ENCODE data around the gene PDXK. TPM values are rescaled to one million over a fixed set of nuclear protein-coding genes. Genes with fewer than 3 reads are reported as not detected.

PDXK gene
- total and polyA plus RNA-seq, 7 experiments from 2014 or later, result 27.8 to 103 (median 74.2) TPM

- H3K27me3 ChIP-seq (ENCODE audit: control insufficient read depth in 2 of 2, insufficient read depth in 2 of 2, low read length in 2 of 2), result no peaks in the 10 kb centered on the region
- no peaks in the 10 kb centered on the region for H3K27me3 Mint-ChIP-seq
- peaks cover 24 to 62% (median 41%) of the 10 kb centered on the region in 7 donors for H3K4me1 Mint-ChIP-seq
- ATAC-seq, result no peak
- ChIA-PET CTCF (no interaction called here), POLR2A (no interaction called here)
- intact Hi-C loops (cut with micrococcal nuclease), result loop anchor here in 1 of 2 donors (5.0 to 10.0 kb wide), 2 partner anchors 51 to 113 kb away; no protein-coding TSS in a partner anchor
- peaks cover 11 to 18% of the 10 kb centered on the region in 2 donors for H3K4me1 ChIP-seq (ENCODE audit: control insufficient read depth in 2 of 2, insufficient read depth in 2 of 2, low read length in 2 of 2)
- H3K4me3 ChIP-seq (ENCODE audit: low read length), result no peak overlapping the region
- no peaks in the 10 kb centered on the region for H3K9me3 ChIP-seq (ENCODE audit: control insufficient read depth in 2 of 3, low read length in 3 of 3)
- peaks cover 0 to 15% (median 0%) of the 10 kb centered on the region in 3 experiments for H3K36me3 ChIP-seq (ENCODE audit: control insufficient read depth in 2 of 3, insufficient read depth in 3 of 3, low read length in 3 of 3)
- peak overlapping the region in 7 of 9 donors; percentile 3 to 96 (median 71) for H3K27ac Mint-ChIP-seq
- H3K36me3 Mint-ChIP-seq, result peaks cover 4 to 19% (median 6%) of the 10 kb centered on the region in 5 donors
- no peaks in the 10 kb centered on the region for H3K9me3 Mint-ChIP-seq
- H3K4me3 Mint-ChIP-seq, result peak overlapping the region in 9 of 10 donors; percentile 60 to 94 (median 81)
- no peak for DNase-seq
- no peak overlapping the region for H3K27ac ChIP-seq (ENCODE audit: low read depth, low read length)
These were observed 59.0 kb downstream of the PDXK start for GRCh38 chr21:43777953-43778352.

GRCh38 chr21:43778469-43779335, 59.8 kb downstream of the PDXK start:
- peaks cover 0 to 7% (median 0%) of the 10 kb centered on the region in 3 experiments for H3K36me3 ChIP-seq (ENCODE audit: control insufficient read depth in 2 of 3, insufficient read depth in 3 of 3, low read length in 3 of 3)
- Mint-ChIP-seq H3K27me3 (no peaks in the 10 kb centered on the region), H3K27ac (peak overlapping the region; percentile 3 to 96 (median 57)), H3K9me3 (no peaks in the 10 kb centered on the region), H3K4me3 (peak overlapping the region; percentile 59 to 89 (median 70)), H3K4me1 (peaks cover 23 to 62% (median 34%) of the 10 kb centered on the region in 7 donors), H3K36me3 (peaks cover 0 to 11% (median 4%) of the 10 kb centered on the region in 5 donors)
- H3K27me3 ChIP-seq (ENCODE audit: control insufficient read depth in 2 of 2, insufficient read depth in 2 of 2, low read length in 2 of 2), result no peaks in the 10 kb centered on the region
- peak overlapping the region; percentile 41 for H3K27ac ChIP-seq (ENCODE audit: low read depth, low read length)
- peak; percentile 32 for ATAC-seq
- CTCF ChIA-PET, result no interaction called here
- intact Hi-C loops (cut with micrococcal nuclease), result loop anchor here in 1 of 2 donors (5.0 to 10.0 kb wide), 2 partner anchors 51 to 114 kb away; no protein-coding TSS in a partner anchor
- no peaks in the 10 kb centered on the region for H3K9me3 ChIP-seq (ENCODE audit: control insufficient read depth in 2 of 3, low read length in 3 of 3)
- H3K4me3 ChIP-seq (ENCODE audit: low read length), result no peak overlapping the region
- H3K4me1 ChIP-seq (ENCODE audit: control insufficient read depth in 2 of 2, insufficient read depth in 2 of 2, low read length in 2 of 2), result peaks cover 11 to 18% of the 10 kb centered on the region in 2 donors
- DNase-seq, result peak in 1 of 9 donors; percentile 28
- POLR2A ChIA-PET, result interaction anchor here (0.6 kb wide), 1 partner anchor 1299 kb away, joined by 3 read pairs; no protein-coding TSS in a partner anchor

GRCh38 chr21:43779660-43780059, 60.7 kb downstream of the PDXK start:
- Mint-ChIP-seq H3K9me3 (no peaks in the 10 kb centered on the region), H3K27ac (peak overlapping the region in 2 of 9 donors; percentile 62 to 72), H3K4me3 (peak overlapping the region in 2 of 10 donors; percentile 30 to 32), H3K27me3 (no peaks in the 10 kb centered on the region), H3K36me3 (peaks cover 0 to 5% (median 0%) of the 10 kb centered on the region in 5 donors), H3K4me1 (peaks cover 18 to 60% (median 26%) of the 10 kb centered on the region in 7 donors)
- peaks cover 11 to 17% of the 10 kb centered on the region in 2 donors for H3K4me1 ChIP-seq (ENCODE audit: control insufficient read depth in 2 of 2, insufficient read depth in 2 of 2, low read length in 2 of 2)
- no peak overlapping the region for H3K27ac ChIP-seq (ENCODE audit: low read depth, low read length)
- no peaks in the 10 kb centered on the region for H3K27me3 ChIP-seq (ENCODE audit: control insufficient read depth in 2 of 2, insufficient read depth in 2 of 2, low read length in 2 of 2)
- CTCF ChIA-PET, result no interaction called here
- POLR2A ChIA-PET, result interaction anchor here (0.6 kb wide), 1 partner anchor 1298 kb away, joined by 3 read pairs; no protein-coding TSS in a partner anchor
- no peak for DNase-seq
- no peaks in the 10 kb centered on the region for H3K9me3 ChIP-seq (ENCODE audit: control insufficient read depth in 2 of 3, low read length in 3 of 3)
- no peak overlapping the region for H3K4me3 ChIP-seq (ENCODE audit: low read length)
- intact Hi-C loops (cut with micrococcal nuclease), result loop anchor here in 1 of 2 donors (5.0 to 10.0 kb wide), 3 partner anchors 52 to 805 kb away; partner anchors contain the start of gene PKNOX1
- H3K36me3 ChIP-seq (ENCODE audit: control insufficient read depth in 2 of 3, insufficient read depth in 3 of 3, low read length in 3 of 3), result no peaks in the 10 kb centered on the region
- no peak for ATAC-seq

- no peak overlapping the region for H3K4me3 ChIP-seq (ENCODE audit: low read length)
- no peaks in the 10 kb centered on the region for H3K9me3 ChIP-seq (ENCODE audit: control insufficient read depth in 2 of 3, low read length in 3 of 3)
- Mint-ChIP-seq H3K4me3 (no peak overlapping the region), H3K36me3 (no peaks in the 10 kb centered on the region), H3K9me3 (no peaks in the 10 kb centered on the region), H3K27ac (peak overlapping the region in 1 of 9 donors; percentile 29), H3K4me1 (peaks cover 10 to 53% (median 16%) of the 10 kb centered on the region in 7 donors), H3K27me3 (no peaks in the 10 kb centered on the region)
- ATAC-seq, result no peak
- CTCF ChIA-PET, result no interaction called here
- H3K27ac ChIP-seq (ENCODE audit: low read depth, low read length), result no peak overlapping the region
- no peaks in the 10 kb centered on the region for H3K27me3 ChIP-seq (ENCODE audit: control insufficient read depth in 2 of 2, insufficient read depth in 2 of 2, low read length in 2 of 2)
- POLR2A ChIA-PET, result interaction anchor here (0.6 kb wide), 1 partner anchor 122 kb away, joined by 4 read pairs; the partner anchor contains the start of genes HSF2BP and RRP1B
- intact Hi-C loops (cut with micrococcal nuclease), result loop anchor here in 1 of 2 donors (10.0 kb wide), 1 partner anchor 807 kb away; the partner anchor contains the start of gene PKNOX1
- H3K36me3 ChIP-seq (ENCODE audit: control insufficient read depth in 2 of 3, insufficient read depth in 3 of 3, low read length in 3 of 3), result no peaks in the 10 kb centered on the region
- DNase-seq, result no peak
- H3K4me1 ChIP-seq (ENCODE audit: control insufficient read depth in 2 of 2, insufficient read depth in 2 of 2, low read length in 2 of 2), result peaks cover 5 to 9% of the 10 kb centered on the region in 2 donors
These were observed 62.9 kb downstream of the PDXK start for GRCh38 chr21:43781846-43782245.

- H3K27ac ChIP-seq (ENCODE audit: low read depth, low read length), result no peak overlapping the region
- Mint-ChIP-seq H3K9me3 (no peaks in the 10 kb centered on the region), H3K36me3 (no peaks in the 10 kb centered on the region), H3K27me3 (no peaks in the 10 kb centered on the region), H3K4me3 (no peak overlapping the region), H3K27ac (peak overlapping the region in 2 of 9 donors; percentile 4 to 18), H3K4me1 (peaks cover 10 to 51% (median 14%) of the 10 kb centered on the region in 7 donors)
- ChIA-PET POLR2A (no interaction called here), CTCF (no interaction called here)
- peaks cover 5 to 9% of the 10 kb centered on the region in 2 donors for H3K4me1 ChIP-seq (ENCODE audit: control insufficient read depth in 2 of 2, insufficient read depth in 2 of 2, low read length in 2 of 2)
- intact Hi-C loops (cut with micrococcal nuclease), result loop anchor here in 1 of 2 donors (10.0 kb wide), 1 partner anchor 808 kb away; the partner anchor contains the start of gene PKNOX1
- DNase-seq (no peak), ATAC-seq (no peak)
- H3K4me3 ChIP-seq (ENCODE audit: low read length), result no peak overlapping the region
- no peaks in the 10 kb centered on the region for H3K27me3 ChIP-seq (ENCODE audit: control insufficient read depth in 2 of 2, insufficient read depth in 2 of 2, low read length in 2 of 2)
- H3K36me3 ChIP-seq (ENCODE audit: control insufficient read depth in 2 of 3, insufficient read depth in 3 of 3, low read length in 3 of 3), result no peaks in the 10 kb centered on the region
- no peaks in the 10 kb centered on the region for H3K9me3 ChIP-seq (ENCODE audit: control insufficient read depth in 2 of 3, low read length in 3 of 3)
These were observed 63.6 kb downstream of the PDXK start for GRCh38 chr21:43782431-43783097.

- H3K9me3 Mint-ChIP-seq, result no peaks in the 10 kb centered on the region
- H3K9me3 ChIP-seq (ENCODE audit: control insufficient read depth in 2 of 3, low read length in 3 of 3), result no peaks in the 10 kb centered on the region
- intact Hi-C loops (cut with micrococcal nuclease), result loop anchor here in 1 of 2 donors (10.0 kb wide), 1 partner anchor 808 kb away; the partner anchor contains the start of gene PKNOX1
- H3K27ac Mint-ChIP-seq, result peak overlapping the region in 3 of 9 donors; percentile 4 to 54 (median 18)
- peaks cover 5 to 9% of the 10 kb centered on the region in 2 donors for H3K4me1 ChIP-seq (ENCODE audit: control insufficient read depth in 2 of 2, insufficient read depth in 2 of 2, low read length in 2 of 2)
- no peak overlapping the region for H3K4me3 Mint-ChIP-seq
- H3K4me1 Mint-ChIP-seq, result peaks cover 8 to 47% (median 11%) of the 10 kb centered on the region in 7 donors
- no peaks in the 10 kb centered on the region for H3K27me3 ChIP-seq (ENCODE audit: control insufficient read depth in 2 of 2, insufficient read depth in 2 of 2, low read length in 2 of 2)
- H3K27me3 Mint-ChIP-seq, result no peaks in the 10 kb centered on the region
- no peaks in the 10 kb centered on the region for H3K36me3 Mint-ChIP-seq
- ATAC-seq (no peak), DNase-seq (no peak)
- no peak overlapping the region for H3K27ac ChIP-seq (ENCODE audit: low read depth, low read length)
- no peaks in the 10 kb centered on the region for H3K36me3 ChIP-seq (ENCODE audit: control insufficient read depth in 2 of 3, insufficient read depth in 3 of 3, low read length in 3 of 3)
- CTCF ChIA-PET, result no interaction called here
- H3K4me3 ChIP-seq (ENCODE audit: low read length), result no peak overlapping the region
- POLR2A ChIA-PET, result interaction anchor here (0.6 kb wide), 1 partner anchor 1155 kb away, joined by 4 read pairs; no protein-coding TSS in a partner anchor
These were observed 64.3 kb downstream of the PDXK start for GRCh38 chr21:43783098-43783700.

Data from naive thymus-derived CD4-positive, alpha-beta T cell (primary cell).